ENCODE measurements around the gene TCTN1. TPM values are rescaled to one million over a fixed set of nuclear protein-coding genes. Genes with fewer than 3 reads are reported as not detected.

TCTN1 gene
- total and polyA plus RNA-seq, 2 of the 13 experiments (the other 11 are each of a cell fraction or from before 2014, with no cell fraction given), result 13.6 to 16.0 TPM

GRCh38 chr12:110689281-110690126 is 75.6 kb downstream of the TCTN1 start (continued):
- TF ChIP-seq KAT7 (CRISPR knock-in tag; IDR thresholded peaks at IDR 0.05; ENCODE audit: borderline replicate concordance) (no peak), MLXIP (CRISPR knock-in tag; IDR thresholded peaks at IDR 0.05; ENCODE audit: borderline replicate concordance) (no peak), ZNF251 (CRISPR knock-in tag; IDR thresholded peaks at IDR 0.05) (no peak), SP5 (CRISPR knock-in tag; IDR thresholded peaks at IDR 0.05; ENCODE audit: borderline replicate concordance, low read depth) (no peak), ZFX (CRISPR knock-in tag; IDR thresholded peaks at IDR 0.05; ENCODE audit: low read depth) (peak; percentile 52; the same call in 1 of the 2 replicates), RFX1 (IDR thresholded peaks at IDR 0.05) (no peak), TSC22D2 (CRISPR knock-in tag; IDR thresholded peaks at IDR 0.05; ENCODE audit: borderline replicate concordance) (no peak), RBFOX2 (IDR thresholded peaks at IDR 0.05; ENCODE audit: low read depth, low read length) (no peak), KDM5B (CRISPR knock-in tag; IDR thresholded peaks at IDR 0.05; ENCODE audit: borderline replicate concordance) (0 out of 2 replicates have a peak, but pooled peaks have one; percentile 44), ZNF253 (CRISPR knock-in tag; IDR thresholded peaks at IDR 0.05; ENCODE audit: borderline replicate concordance) (no peak), PAX8 (CRISPR knock-in tag; IDR thresholded peaks at IDR 0.05; ENCODE audit: borderline replicate concordance) (no peak), ZNF589 (CRISPR knock-in tag; conservative IDR thresholded peaks at IDR 0.05) (no peak), MAX (IDR thresholded peaks at IDR 0.05) (peak; percentile 66), PAF1 (CRISPR knock-in tag; IDR thresholded peaks at IDR 0.05) (no peak), MXD1 (CRISPR knock-in tag; IDR thresholded peaks at IDR 0.05) (peak; percentile 49; the same call in 1 of the 2 replicates), SRSF9 (IDR thresholded peaks at IDR 0.05; ENCODE audit: borderline replicate concordance, insufficient read depth, low read depth, low read length, poor library complexity, severe bottlenecking) (no peak), ATF2 (CRISPR knock-in tag; IDR thresholded peaks at IDR 0.05) (no peak), SAP130 (CRISPR knock-in tag; IDR thresholded peaks at IDR 0.05; ENCODE audit: low read depth) (0 out of 2 replicates have a peak, but pooled peaks have one; percentile 17), ZFY (CRISPR knock-in tag; IDR thresholded peaks at IDR 0.05) (peak; percentile 48), JARID2 (CRISPR knock-in tag; IDR thresholded peaks at IDR 0.05; ENCODE audit: insufficient replicate concordance) (no peak), ZNF225 (CRISPR knock-in tag; IDR thresholded peaks at IDR 0.05) (no peak), ARNT (IDR thresholded peaks at IDR 0.05) (no peak), SUZ12 (IDR thresholded peaks at IDR 0.05; ENCODE audit: low read depth, low read length) (no peak), POLR2AphosphoS5 (IDR thresholded peaks at IDR 0.05; ENCODE audit: low read depth, low read length) (no peak), EP300 (IDR thresholded peaks at IDR 0.05; ENCODE audit: low read depth in 2 of 2, low read length in 2 of 2) (no peak), EP300 (CRISPR knock-in tag; IDR thresholded peaks at IDR 0.05; ENCODE audit: borderline replicate concordance) (0 out of 2 replicates have a peak, but pooled peaks have one; percentile 23), ZMYM4 (CRISPR knock-in tag; IDR thresholded peaks at IDR 0.05) (no peak)
